SH-SY5Y (cell line): ENCODE data around the gene SLC24A4.

Experiments used
- GATA2 ChIP-seq: IDR thresholded peaks from 2 replicates; pipeline ENCODE4 v1.6.1; 2011; ENCODE audit warnings: mild to moderate bottlenecking, low read depth, low read length
- GATA3 ChIP-seq: IDR thresholded peaks from 2 replicates; pipeline ENCODE4 v1.6.1; 2011; ENCODE audit warnings: low read depth, mild to moderate bottlenecking, low read length, moderate library complexity

The SLC24A4 gene

DNA sequence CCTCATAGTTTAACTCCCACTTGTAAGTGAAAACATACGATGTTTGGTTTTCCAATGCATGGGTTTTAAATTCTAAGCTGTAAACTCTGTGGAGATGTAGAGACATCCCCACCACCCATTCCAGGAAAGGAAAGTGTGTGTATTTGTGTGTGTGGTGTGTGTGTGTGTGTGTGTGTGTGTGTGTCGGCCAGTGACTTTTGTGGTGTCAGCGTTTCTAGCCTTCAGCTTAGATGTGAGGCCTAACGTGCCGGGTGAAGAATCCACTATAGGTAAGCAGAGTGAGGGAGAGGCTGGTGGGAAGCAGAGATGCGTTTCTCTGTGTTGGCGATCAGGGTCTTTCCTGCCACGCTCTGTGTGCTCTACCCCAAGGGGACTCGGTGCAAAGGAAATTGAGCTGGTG lies 93.0 kb downstream of the SLC24A4 start:
- TF ChIP-seq GATA2 (no peak), GATA3 (no peak)

GRCh38 chr14:92416544-92416943 lies 93.6 kb downstream of the SLC24A4 start:
- TF ChIP-seq GATA3 (no peak), GATA2 (no peak)

- no peak for TF ChIP-seq GATA3
- TF ChIP-seq GATA2, result no peak
These were observed 94.8 kb downstream of the SLC24A4 start for GRCh38 chr14:92417759-92418158.

GRCh38 chr14:92421751-92422150 lies 98.8 kb downstream of the SLC24A4 start:
- TF ChIP-seq GATA2, result no peak
- no peak for TF ChIP-seq GATA3

GRCh38 chr14:92425101-92425500 lies 102.1 kb downstream of the SLC24A4 start:
- no peak for TF ChIP-seq GATA3
- TF ChIP-seq GATA2, result no peak

- TF ChIP-seq GATA3 (no peak), GATA2 (no peak)
These were observed 103.3 kb downstream of the SLC24A4 start for GRCh38 chr14:92426237-92426636.

DNA sequence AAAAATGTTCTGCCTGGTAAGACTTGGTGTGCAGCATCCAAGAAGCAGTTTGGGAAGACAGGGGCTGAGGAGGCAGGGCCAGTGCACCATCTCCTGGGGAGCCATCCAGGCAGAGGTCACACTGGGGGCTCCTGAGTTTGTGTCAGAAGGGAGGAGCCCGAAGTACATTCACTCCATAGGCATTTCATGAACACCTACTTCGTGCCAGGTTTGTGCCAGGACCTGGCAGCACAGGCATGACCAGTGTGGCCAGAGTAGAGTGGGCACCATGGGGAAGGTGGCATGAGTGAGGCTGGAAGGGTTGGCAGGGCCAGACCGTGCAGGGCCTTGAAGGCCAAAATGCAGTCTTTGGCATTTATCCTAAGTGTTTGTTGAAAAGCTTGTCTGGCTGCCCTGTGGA lies 104.1 kb downstream of the SLC24A4 start:
- no peak for TF ChIP-seq GATA3
- TF ChIP-seq GATA2, result no peak

- TF ChIP-seq GATA3 (no peak), GATA2 (no peak)
These were observed 107.7 kb downstream of the SLC24A4 start for GRCh38 chr14:92430686-92431085.

DNA sequence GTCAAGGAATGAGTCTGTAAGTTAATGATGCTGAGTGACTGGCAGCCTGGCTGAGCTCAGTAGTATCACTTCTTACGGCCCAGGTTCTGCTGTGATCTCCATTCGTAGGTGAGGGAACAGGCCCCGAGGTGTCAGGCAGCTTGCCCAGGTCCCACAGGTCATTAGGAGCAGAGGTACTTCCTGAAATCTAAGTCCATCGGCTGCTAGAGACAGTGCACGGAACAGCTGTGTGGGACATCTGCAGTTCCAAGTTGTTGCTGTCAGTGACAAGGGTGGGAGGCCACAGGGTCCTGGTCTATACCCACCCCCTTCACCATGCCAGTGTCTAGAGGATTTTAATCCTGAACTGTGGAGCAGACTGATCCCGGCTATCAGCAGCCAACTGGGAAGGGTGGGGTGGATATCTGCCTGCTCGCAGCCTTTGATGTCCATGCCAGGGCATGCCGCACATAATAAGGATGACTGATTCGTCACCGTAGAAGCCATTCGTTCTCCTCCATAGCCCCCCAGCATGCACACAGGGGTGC lies 108.3 kb downstream of the SLC24A4 start:
- TF ChIP-seq GATA2 (no peak), GATA3 (no peak)

- no peak for TF ChIP-seq GATA3
- no peak for TF ChIP-seq GATA2
These were observed 110.4 kb downstream of the SLC24A4 start for GRCh38 chr14:92433407-92433806.

- no peak for TF ChIP-seq GATA2
- no peak for TF ChIP-seq GATA3
These were observed 112.2 kb downstream of the SLC24A4 start for GRCh38 chr14:92435154-92435553.

DNA sequence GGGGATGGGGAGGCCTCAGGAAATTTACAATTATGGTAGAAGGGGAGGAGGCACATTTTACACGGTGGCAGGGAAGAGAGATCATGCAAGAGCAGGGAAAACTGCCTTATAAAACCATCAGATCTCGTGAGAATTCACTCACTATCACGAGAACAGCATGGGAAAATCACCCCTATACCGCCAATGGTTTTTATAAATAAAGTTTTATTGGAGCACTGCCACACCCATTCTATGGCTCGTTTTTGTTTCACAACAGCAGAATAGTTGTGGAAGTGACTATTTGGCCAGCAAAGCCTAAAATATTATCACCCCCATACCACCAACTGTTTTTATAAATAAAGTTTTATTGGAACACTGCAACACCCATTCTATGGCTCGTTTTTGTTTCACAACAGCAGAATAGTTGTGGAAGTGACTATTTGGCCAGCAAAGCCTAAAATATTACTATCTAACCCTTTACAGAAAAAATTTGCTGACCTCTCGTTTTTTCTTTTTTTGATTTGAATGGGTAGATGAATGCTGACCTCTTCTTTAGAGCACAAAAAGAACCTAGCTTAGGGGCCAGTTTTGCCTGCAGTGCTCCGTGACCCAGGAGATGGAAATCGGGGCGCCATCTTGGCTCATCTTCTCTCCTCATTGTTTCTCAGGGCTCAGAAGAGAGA lies 113.3 kb downstream of the SLC24A4 start:
- TF ChIP-seq GATA3 (no peak), GATA2 (no peak)

DNA sequence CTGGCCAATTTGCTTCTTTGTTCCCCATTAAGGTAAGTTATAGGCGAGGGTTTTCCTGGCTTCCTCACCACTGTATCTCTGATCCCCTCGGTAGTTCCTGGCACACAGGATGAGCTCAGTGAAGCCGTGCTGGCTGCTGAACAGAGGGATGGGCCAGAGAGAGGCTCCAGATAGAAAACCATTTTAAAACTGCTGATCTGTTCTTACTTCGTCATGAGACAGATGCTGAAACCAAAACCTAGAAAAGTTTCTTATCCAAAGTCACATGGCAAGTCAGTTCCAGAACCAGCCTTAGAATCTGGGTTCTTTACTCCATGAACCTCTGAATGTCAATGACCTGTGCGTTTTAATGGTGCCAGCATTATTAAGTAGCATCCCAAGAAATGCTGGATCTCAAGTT lies 114.3 kb downstream of the SLC24A4 start:
- TF ChIP-seq GATA3, result no peak
- no peak for TF ChIP-seq GATA2

GRCh38 chr14:92437729-92438285 lies 114.8 kb downstream of the SLC24A4 start:
- TF ChIP-seq GATA3 (no peak), GATA2 (no peak)
